ENCODE measurements around the gene OR2B3.
"Not testable (repeated sequence)": the region's sequence is repeated elsewhere in the genome, so short reads cannot be mapped to it uniquely, and the experiment has no call there.

OR2B3 gene, protein sequence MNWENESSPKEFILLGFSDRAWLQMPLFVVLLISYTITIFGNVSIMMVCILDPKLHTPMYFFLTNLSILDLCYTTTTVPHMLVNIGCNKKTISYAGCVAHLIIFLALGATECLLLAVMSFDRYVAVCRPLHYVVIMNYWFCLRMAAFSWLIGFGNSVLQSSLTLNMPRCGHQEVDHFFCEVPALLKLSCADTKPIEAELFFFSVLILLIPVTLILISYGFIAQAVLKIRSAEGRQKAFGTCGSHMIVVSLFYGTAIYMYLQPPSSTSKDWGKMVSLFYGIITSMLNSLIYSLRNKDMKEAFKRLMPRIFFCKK

DNA sequence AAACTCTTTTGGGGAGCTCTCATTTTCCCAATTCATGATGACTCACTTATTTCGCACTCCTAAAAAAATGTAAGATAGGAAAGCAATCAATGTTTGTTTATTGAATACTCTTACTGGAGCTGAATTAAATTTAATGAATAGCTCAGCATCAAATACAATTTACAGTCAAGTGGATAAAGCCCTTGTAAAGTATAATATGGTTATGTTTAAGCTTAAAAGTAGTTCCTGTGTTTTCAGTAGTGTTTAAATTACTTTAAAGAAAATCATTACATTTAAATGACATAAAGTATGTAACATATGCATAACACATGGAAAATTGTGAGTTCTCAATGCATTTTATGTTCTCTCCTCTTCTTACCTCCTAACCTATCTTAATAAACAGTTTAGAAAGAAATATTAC lies at the start of gene OR2B3:
Gene OR2B3 (minus strand): TSS at position 101 of the 400 bp plus-strand sequence. CDS start 65 bp downstream, at position 36.
- no peaks in the 10 kb centered on the region for H3K27me3 Mint-ChIP-seq (ENCODE audit: low read depth)
- no peak within 1 kb of the TSS for H3K27ac Mint-ChIP-seq
- H3K4me1 Mint-ChIP-seq = no peaks in the 10 kb centered on the region

GRCh38 chr6:29131691-29132090 lies 44.6 kb upstream of the OR2B3 start:
- Mint-ChIP-seq H3K27me3 (ENCODE audit: low read depth) (peaks cover 8% of the 10 kb centered on the region), H3K4me1 (no peaks in the 10 kb centered on the region), H3K27ac (no peak overlapping the region), H3K36me3 (ENCODE audit: low read depth) (no peaks in the 10 kb centered on the region), H3K9me3 (no peaks in the 10 kb centered on the region), H3K4me3 (no peak overlapping the region)
- TF ChIP-seq, protein P1, sequence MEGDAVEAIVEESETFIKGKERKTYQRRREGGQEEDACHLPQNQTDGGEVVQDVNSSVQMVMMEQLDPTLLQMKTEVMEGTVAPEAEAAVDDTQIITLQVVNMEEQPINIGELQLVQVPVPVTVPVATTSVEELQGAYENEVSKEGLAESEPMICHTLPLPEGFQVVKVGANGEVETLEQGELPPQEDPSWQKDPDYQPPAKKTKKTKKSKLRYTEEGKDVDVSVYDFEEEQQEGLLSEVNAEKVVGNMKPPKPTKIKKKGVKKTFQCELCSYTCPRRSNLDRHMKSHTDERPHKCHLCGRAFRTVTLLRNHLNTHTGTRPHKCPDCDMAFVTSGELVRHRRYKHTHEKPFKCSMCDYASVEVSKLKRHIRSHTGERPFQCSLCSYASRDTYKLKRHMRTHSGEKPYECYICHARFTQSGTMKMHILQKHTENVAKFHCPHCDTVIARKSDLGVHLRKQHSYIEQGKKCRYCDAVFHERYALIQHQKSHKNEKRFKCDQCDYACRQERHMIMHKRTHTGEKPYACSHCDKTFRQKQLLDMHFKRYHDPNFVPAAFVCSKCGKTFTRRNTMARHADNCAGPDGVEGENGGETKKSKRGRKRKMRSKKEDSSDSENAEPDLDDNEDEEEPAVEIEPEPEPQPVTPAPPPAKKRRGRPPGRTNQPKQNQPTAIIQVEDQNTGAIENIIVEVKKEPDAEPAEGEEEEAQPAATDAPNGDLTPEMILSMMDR (IDR thresholded peaks at IDR 0.05; ENCODE audit: unreplicated experiment in 3 of 3) = no peak

More for the DNA sequence above, at the start of gene OR2B3:
- H3K36me3 Mint-ChIP-seq (ENCODE audit: low read depth) = no peaks in the 10 kb centered on the region
- no peak within 1 kb of the TSS for H3K4me3 Mint-ChIP-seq
- TF ChIP-seq, protein P1 (IDR thresholded peaks at IDR 0.05; ENCODE audit: unreplicated experiment in 3 of 3) = no peak
- no peaks in the 10 kb centered on the region for H3K9me3 Mint-ChIP-seq

DNA sequence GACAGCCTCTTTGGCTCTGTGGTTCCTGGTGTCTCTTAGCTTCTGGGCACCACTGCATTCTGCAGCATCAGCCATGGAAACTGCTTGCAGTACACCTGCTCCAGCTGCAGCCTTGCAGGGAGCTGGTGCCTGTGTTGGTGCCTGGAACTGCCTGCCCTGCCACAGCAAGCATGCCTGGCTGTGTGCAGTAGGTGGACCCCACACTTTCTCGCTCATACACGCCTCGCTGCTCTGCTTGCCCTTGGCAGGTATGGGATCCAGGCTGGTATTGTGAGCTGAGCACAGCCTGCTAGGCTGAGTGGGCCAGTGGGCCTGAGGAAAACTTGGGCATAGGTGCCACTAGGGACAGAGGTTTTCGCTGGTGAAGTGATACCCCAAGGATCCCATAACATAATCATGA lies 43.5 kb upstream of the OR2B3 start:
- Mint-ChIP-seq H3K4me3 (no peak overlapping the region), H3K9me3 (no peaks in the 10 kb centered on the region), H3K36me3 (ENCODE audit: low read depth) (no peaks in the 10 kb centered on the region), H3K4me1 (no peaks in the 10 kb centered on the region), H3K27me3 (ENCODE audit: low read depth) (peaks cover 8% of the 10 kb centered on the region), H3K27ac (no peak overlapping the region)
- TF ChIP-seq, protein P1 (IDR thresholded peaks at IDR 0.05; ENCODE audit: unreplicated experiment in 3 of 3) = no peak

DNA sequence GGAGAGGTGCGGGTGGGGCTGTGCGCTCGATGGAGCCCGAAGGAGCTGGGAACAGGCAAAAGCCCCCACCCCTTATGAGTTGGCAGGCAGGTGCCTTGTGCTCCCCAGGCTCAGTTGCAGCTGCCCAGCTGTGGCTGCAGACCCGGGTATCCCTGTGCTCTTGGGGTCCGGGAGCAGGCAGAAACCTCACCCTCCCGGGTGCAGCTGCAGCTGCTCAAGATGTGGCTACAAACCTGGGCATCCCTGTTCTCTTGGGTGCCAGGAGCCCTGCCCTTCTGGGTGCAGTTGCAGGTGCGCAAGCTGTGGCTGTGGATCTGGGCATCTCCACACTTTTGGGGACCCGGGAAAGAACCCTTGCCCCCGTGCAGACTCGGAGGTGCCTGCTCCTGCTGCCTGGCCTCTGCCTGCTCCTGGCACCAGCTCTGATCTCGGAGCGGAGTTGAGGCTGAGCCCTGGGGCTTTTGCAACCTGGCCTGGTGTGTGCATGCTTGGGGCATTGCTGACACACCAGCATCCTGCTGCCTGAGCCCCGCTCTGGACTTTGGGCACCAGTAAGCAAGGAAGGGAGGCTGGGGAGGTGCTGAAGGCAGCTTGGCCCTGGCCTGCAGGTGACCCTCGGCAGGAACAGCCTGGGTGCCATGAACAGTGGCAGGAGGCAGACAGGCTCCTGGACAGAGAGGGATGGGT lies 42.4 kb upstream of the OR2B3 start:
- no peaks in the 10 kb centered on the region for H3K4me1 Mint-ChIP-seq
- TF ChIP-seq, protein P1 (IDR thresholded peaks at IDR 0.05; ENCODE audit: unreplicated experiment in 3 of 3) = no peak
- H3K27me3 Mint-ChIP-seq (ENCODE audit: low read depth) = peaks cover 8% of the 10 kb centered on the region
- H3K9me3 Mint-ChIP-seq = no peaks in the 10 kb centered on the region
- H3K4me3 Mint-ChIP-seq = no peak overlapping the region
- no peak overlapping the region for H3K27ac Mint-ChIP-seq
- H3K36me3 Mint-ChIP-seq (ENCODE audit: low read depth) = no peaks in the 10 kb centered on the region

- not testable (repeated sequence) for H3K27me3 Mint-ChIP-seq (ENCODE audit: low read depth); H3K27ac Mint-ChIP-seq; H3K9me3 Mint-ChIP-seq; H3K4me3 Mint-ChIP-seq; H3K4me1 Mint-ChIP-seq; H3K36me3 Mint-ChIP-seq (ENCODE audit: low read depth)
Measured at GRCh38 chr6:29114964-29115363, 27.9 kb upstream of the OR2B3 start.

GRCh38 chr6:29112135-29112534 lies 25.0 kb upstream of the OR2B3 start:
- Mint-ChIP-seq H3K9me3 (no peaks in the 10 kb centered on the region), H3K27me3 (ENCODE audit: low read depth) (peaks cover 10% of the 10 kb centered on the region), H3K4me1 (no peaks in the 10 kb centered on the region), H3K27ac (no peak overlapping the region), H3K4me3 (no peak overlapping the region), H3K36me3 (ENCODE audit: low read depth) (no peaks in the 10 kb centered on the region)
- TF ChIP-seq, protein P1 (IDR thresholded peaks at IDR 0.05; ENCODE audit: unreplicated experiment in 3 of 3) = no peak

All from nephron (organoid).